ENCODE data around the gene RAB2B.

The RAB2B gene

DNA sequence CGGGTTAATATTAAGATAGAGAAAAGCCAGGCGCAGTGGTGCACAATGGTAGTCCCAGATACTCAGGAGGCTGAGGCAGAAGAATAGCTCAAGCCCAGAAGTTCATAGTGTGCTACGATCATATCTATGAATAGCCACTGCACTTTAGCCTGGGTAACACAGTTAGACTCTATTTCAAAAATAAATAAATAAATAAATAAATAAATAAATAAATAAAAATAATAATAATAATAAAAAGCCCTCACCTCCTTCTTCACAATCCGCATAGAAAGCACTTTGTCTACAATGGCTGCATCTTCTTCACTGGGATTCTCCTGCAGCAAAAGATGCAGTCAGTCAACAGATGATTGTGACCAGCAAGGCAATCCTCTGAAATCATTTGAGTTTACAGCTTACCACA lies 61.4 kb downstream of the RAB2B start:
- in situ Hi-C loops (cut with HindIII; ENCODE audit: low pct_unique_long_range_greater_than_20kb, low sequenced_read_pairs): no loop called here
- DNase-seq (ENCODE audit: low read depth in 1 of 2, low spot score in 1 of 2): no peak
- no peak for TF ChIP-seq JUND (IDR thresholded peaks at IDR 0.05; ENCODE audit: low read depth)

DNA sequence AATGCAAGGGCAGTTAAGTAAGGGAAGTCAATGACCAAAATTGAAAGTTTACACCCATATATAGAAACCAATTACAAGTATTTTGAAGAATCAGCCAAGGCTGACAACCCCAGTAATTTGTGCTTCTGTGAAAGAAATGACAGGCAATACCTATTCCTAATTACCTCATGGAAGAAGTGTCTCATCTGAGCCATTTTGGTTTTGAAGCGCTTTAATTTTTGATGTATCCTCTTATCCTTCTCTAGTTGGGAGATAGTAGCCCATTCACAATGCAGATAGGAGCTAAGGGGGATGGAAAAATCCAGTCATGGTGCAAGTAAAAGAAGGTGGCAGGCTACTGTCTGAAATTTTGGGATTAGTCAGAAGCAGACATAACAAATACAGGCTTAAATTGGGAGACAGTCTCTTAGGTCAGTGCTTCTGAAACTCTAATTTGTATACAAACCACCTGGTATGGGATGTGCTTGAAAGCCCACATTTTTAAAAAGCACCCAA lies 62.6 kb downstream of the RAB2B start:
- DNase-seq (ENCODE audit: low read depth in 1 of 2, low spot score in 1 of 2): no peak
- no peak for TF ChIP-seq JUND (IDR thresholded peaks at IDR 0.05; ENCODE audit: low read depth)
- in situ Hi-C loops (cut with HindIII; ENCODE audit: low pct_unique_long_range_greater_than_20kb, low sequenced_read_pairs): no loop called here
